ENCODE results near the gene GABRA4.
A peak's percentile ranks its signal among the peaks of the same experiment; 100 is the strongest.

GABRA4 gene

GRCh38 chr4:46979283-46979682, 14.1 kb downstream of the GABRA4 start:
- DNase-seq (ENCODE audit: low read depth) = no peak

- no peak for DNase-seq (ENCODE audit: low read depth)
Observed at GRCh38 chr4:46977245-46977644, 16.1 kb downstream of the GABRA4 start.

DNA sequence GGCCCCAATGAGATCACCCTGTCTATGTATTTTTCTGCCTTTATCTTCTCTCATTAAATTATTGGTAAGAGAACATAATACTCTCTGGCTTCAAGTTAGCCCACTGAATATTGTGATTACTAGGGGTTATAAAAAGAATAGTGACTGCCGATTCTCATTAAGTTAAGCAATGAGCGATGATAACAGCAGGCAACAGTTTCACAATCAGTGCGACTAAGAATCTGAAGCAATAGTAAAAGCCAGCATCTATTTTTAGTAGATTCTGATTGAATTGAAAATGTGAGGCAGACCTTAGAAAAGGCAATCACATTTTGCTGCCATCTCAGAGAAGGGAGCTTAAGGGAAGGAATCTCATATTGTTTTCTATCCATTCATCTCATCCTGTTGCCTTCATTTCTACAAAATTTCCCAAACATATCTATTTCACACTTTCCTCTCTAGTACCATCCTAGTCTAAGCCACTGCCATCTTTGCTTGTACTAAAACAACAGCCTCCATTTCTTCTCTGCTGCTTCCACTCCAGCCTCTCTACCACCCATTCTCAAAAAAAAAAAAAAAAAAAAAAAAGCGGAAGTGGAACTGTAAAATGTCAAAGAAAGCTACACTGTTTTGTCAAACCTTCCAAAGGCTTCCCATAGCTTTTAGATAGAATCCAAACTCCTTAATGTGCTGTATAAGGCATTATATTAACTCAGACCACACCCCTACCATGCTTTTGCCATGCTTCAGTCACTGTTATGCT, 17.4 kb downstream of the GABRA4 start:
- no peak for DNase-seq (ENCODE audit: low read depth)

DNA sequence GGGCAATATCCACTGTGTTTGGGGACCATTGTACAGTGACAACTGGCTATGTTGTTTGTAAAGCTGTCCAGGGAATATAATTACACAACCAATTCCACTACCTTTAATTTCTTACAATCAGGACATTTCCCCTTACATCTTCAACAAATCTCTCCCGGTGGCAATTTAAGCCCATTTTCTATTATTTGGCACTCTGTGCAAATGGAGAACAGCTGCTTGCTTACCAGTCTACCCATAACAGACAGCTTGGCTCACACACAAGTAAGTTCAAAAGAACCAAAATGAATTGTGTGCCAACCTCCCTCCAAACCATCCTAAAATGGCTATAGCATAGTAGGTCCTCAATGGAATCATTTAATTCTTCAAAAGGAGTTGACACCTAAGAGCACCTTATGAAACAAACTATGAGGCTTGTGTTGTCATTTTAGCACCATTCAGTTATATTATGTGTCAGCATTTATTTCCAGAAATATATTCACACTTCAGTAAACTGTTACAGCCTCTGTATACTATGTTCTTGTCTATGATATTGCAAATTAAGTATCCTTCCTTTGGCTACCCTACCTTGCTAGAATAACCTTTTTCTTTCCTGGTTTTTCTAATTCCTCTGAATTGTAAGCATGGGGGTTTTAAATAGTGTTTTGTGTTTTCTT, 18.4 kb downstream of the GABRA4 start:
- DNase-seq (ENCODE audit: low read depth) = no peak

DNA sequence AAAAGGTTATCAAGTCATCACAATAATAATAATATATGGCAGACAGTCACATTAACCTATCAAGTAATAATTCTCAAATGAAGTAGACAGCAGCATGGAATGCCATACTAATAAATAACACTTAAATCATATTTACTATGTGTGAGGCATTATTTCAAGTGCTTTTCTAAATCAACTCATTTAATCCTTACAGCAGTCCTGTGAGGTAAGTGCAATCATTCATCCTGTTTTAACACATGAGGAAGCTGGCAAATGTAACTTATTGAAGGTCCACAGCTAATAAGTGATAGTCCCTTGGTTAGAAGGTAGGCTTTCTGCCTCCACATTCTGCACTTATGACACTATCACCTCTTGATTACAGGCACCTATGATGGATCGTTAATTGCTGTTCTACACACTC, 24.5 kb downstream of the GABRA4 start:
- DNase-seq (ENCODE audit: low read depth) = no peak

DNA sequence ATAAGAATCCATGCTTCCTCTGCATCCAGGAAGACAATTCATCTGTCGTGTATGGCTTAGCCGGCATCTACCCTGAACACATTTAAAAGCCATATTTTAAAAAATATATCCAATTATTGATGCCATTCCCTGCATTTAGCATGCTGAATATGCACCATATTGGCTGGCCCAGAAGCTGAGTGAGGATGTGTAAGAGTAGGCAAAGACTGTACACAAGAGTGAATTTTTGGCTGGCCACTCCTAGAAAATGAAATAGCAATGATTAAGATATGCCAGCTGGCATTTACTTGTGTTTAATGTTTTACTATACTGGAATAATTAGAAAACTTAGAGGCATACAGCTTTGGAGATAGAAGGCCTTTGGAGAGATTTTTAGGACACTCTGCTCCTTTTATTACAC, 25.8 kb downstream of the GABRA4 start:
- no peak for DNase-seq (ENCODE audit: low read depth)

DNA sequence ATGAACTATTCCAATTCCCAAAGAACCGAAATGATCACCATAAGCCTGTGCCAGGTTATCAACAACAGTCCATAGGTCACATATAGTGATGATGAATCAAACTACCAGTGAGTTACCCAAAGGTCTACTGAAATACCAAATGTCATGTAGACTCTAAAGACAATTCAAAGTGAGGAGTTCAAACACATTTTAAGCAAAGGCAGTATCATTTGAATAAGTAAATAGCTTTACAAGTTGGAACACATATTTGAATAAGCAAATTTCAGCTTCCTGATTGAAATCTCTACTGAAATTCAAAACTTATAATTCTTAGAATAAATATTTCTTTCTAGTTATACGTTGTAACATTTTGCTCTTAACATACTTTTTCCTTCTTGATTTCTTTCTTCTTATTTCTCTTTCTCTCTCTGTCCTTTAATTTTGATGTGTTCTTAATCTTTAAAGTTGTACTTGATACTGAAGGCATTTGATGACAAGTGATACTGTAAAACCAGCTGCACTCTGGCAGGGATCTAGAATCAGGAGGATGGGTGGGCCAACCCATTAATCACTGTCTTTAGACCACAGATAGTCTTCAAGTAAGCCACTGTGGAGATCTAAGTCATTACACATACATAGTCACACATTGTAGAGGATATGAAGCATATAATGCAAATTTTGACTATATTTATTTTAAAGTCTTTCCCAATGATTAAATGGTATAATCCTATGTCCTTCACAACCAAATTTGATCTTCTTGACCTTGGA, 34.5 kb downstream of the GABRA4 start:
- no peak for DNase-seq (ENCODE audit: low read depth)

DNA sequence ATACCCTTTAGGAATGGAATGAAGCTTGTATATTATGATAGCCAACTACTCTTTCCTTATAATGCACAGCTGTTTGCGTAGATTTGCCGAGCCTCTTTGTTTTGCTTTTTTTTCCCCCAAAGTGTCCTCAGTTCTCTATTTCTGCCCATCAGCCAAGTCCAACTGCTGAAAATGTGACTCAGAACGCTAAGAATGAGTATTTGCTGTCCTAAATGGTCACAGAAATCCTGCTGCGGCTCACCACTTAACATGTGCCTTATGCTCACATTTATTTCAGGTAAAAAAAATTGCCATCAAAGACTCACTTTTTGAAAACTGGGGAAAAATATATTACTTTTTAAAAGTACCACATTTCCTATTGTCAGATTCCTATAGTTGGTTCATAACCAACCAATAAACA, 36.9 kb downstream of the GABRA4 start:
- no peak for DNase-seq (ENCODE audit: low read depth)

DNA sequence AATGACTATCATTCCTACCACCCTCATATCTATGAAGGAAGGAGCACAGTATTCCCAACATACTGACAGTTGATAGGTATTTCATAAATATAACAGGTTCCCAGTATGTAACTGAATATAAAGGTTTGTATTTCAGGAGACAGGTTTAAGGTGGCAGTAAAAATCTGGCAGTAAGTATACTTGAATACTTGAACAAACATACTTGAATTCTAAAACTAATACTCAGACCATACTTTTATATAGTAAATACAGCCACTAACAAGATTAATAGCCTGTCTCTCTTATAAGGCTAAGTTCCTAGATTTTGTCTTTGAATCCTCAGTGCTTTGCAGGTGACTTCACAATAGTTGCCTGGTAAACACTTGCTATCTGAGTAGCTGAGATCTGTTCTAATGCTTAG, 37.8 kb downstream of the GABRA4 start:
- no peak for DNase-seq (ENCODE audit: low read depth)

DNA sequence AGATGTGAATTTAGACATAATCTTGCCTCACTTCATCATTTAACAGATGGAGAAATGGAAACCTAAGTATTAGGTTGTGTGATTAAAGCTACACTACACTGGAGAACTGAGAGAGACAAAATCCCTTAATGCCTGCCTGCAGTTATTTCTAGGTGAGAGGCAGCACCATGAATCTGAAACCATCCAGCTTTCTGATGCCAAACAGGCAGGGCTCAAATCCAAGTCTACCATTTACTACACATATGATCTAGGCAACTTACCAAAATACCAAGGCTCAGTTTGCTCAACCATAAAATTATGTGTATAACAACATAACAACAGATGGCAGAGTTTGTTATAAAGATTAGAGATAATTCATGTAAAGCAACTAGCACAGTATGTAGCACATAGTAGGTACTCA, 38.7 kb downstream of the GABRA4 start:
- DNase-seq (ENCODE audit: low read depth) = no peak

DNA sequence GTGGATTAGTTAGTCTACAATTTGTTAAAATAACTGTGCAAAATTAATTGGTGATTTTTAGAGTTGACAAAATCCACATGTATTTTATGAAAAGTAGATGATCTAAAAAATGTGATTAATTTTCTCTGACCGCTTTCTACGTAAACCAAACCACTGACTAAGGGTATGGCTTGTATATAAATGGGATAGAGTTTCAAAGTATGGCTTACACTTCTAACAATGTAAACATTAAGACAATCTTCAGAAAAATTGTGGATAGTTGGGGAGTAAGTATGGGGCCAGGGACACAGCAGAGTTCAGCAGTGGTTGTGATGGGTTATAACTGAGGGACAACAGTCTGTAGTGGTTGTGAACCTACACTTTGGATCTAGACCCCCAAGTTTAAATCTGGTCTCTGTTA, 39.8 kb downstream of the GABRA4 start:
- DNase-seq (ENCODE audit: low read depth) = no peak

DNA sequence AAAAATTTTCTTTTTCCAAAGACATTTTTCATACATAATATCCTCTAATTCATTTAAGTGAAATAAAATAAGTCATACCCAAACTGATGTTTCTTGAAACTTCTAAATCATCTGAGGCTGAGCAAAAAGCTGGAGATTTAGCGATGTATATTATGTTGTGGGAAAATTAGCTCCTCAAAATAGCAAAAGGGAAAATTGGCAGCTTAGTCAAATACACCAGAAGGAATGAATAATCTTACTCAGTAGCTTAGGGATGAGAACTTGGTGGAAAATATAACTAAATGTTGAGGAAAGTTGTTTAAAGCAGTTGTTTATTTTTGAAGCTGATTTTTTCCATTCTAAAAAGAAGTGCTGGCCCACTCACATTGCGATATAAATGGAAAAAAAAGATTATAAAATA, 40.9 kb downstream of the GABRA4 start:
- DNase-seq (ENCODE audit: low read depth) = no peak

GRCh38 chr4:46950826-46951225, 42.6 kb downstream of the GABRA4 start:
- DNase-seq (ENCODE audit: low read depth) = no peak

GRCh38 chr4:46949822-46950221, 43.6 kb downstream of the GABRA4 start:
- DNase-seq (ENCODE audit: low read depth) = no peak

DNA sequence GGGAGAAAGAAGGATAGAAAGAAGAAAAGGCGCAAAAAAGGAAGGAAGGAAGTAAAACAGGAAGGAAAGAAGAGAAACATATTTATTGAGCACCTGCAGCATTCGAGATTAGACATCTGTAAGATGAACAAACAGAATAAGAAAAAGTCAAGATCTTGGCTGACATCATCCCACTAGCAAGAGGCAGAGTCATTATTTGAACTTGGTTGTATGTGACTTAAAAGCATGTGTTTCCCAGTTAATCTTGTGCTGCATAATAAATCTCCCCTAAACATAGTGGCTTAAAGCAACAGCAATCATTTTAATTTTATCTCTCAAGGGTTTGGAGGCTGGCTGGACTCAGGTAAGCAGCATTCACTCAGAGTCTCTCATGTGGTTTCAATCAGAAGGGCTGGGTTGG, 45.8 kb downstream of the GABRA4 start:
- no peak for DNase-seq (ENCODE audit: low read depth)

DNA sequence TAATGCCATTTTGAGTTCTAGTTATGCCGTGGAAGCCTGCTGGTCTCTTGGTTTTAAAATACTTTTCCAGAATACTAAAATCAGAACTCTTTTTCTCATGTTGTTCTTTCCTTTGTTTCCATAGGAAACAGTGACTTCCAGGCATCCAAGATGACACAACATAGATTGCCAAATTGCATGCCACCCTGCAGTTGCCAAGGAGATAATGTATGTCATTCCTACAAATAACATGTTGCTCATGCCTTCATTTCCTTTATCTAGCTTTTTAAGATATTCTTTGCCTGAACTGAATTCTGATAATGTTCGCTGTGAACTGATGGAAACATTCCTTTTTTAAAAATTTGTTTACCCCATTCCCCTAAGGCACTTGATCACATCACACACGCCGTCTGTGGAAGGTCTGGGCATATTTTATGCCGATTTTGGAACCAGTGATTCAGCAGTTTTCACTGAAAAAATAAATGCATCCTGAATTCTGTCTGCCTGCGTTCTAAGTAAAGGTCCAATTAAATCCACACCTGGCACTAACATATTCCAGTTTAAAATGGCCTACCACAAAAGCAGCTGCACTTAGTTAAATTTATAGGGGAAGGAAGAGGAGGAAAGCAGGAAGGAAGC, 46.4 kb downstream of the GABRA4 start:
- no peak for DNase-seq (ENCODE audit: low read depth)

DNA sequence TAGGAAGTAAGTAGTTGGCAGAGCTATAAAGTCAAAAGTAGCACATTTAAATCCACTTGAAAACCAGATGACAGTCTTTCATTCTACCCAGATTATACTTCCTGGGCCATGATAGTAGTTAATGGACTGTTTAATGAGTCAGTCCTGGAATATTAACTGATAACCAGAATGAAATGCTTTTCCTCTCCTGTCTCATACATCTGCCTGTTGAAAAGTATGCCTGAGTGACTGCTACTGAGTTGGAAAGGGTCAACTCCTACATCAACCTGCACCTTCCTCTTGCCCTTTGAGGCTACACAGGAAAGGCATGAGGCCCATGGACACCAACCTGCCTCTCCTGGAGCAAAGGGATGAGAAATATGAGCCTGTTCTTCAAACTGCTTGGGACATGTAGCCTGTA, 48.3 kb downstream of the GABRA4 start:
- DNase-seq (ENCODE audit: low read depth) = no peak

DNA sequence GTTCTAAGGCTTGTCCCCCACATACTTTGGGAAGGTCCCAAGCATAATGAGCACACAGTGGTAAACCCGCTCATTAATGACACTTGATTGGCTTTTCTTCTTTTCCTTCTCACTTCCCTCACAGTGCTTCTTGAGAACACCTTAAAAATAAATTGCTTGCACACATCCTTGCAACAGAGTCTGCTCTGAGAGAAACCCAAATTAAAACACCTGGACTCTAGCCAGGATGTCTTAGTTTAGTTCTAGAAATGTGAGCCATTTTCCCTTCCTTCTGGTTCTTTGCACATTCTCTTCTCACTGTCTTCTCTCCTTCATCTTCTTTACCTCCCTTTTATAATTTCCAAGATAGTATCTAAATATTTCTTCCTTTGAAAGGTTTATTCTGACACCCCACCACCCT, 49.0 kb downstream of the GABRA4 start:
- DNase-seq (ENCODE audit: low read depth) = no peak

DNA sequence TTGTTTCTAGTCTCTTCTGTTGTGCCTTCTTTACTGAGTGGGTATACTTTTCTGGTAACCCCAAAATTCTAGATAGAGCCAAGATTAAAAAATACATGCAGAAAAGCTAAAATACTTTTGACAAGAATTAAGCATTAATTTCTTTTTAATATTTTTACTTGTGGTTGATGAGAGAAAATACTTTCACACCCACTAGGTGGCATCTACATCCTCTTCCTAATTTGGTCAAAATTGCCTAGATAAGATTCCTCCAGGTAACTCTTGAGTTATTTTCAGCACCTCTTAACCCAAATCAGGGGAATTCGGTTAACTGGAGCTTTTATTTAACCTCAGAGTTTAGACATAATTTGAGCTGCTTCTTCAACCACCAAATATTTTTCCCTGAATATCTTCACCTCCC, 55.9 kb downstream of the GABRA4 start:
- peak; percentile 10 for DNase-seq (ENCODE audit: low read depth)

GRCh38 chr4:46934726-46935125, 58.7 kb downstream of the GABRA4 start:
- DNase-seq (ENCODE audit: low read depth) = no peak

- no peak for DNase-seq (ENCODE audit: low read depth)
Observed at GRCh38 chr4:46933686-46934085, 59.7 kb downstream of the GABRA4 start.

DNA sequence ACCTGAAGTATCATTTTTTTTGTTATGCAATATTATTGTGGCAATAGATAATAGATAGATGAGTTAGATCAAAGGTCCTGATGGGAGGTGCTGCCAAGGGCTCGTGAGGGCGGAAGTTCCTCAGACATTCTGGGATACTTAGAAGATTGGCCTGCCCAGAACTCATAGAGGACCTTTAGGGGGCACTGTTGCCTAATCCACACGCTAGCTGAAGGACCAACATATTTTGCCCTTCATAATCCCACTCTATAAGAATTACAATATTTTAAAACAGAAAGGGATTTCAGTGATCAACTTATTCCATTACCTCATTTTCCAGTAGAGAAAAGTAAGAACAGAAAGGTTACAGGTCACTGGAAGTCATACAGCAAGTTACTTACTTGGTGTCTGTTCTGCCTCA, 61.4 kb downstream of the GABRA4 start:
- peak; percentile 47 for DNase-seq (ENCODE audit: low read depth)

GRCh38 chr4:46930891-46931290, 62.5 kb downstream of the GABRA4 start:
- DNase-seq (ENCODE audit: low read depth) = no peak

Measured in iris pigment epithelial cell (primary cell).